GM12892 (cell line): ENCODE data around the gene CEP72.

Experiments used
- POLR2A ChIP-seq: IDR thresholded peaks from 2 replicates; pipeline ENCODE4 v1.6.1; 2011; ENCODE audit warnings: low read depth, low read length, control low read depth
- POLR2AphosphoS5 ChIP-seq: IDR thresholded peaks from 2 replicates; pipeline ENCODE4 v1.6.1; 2011; ENCODE audit warnings: low read depth, low read length, control low read depth

DNA sequence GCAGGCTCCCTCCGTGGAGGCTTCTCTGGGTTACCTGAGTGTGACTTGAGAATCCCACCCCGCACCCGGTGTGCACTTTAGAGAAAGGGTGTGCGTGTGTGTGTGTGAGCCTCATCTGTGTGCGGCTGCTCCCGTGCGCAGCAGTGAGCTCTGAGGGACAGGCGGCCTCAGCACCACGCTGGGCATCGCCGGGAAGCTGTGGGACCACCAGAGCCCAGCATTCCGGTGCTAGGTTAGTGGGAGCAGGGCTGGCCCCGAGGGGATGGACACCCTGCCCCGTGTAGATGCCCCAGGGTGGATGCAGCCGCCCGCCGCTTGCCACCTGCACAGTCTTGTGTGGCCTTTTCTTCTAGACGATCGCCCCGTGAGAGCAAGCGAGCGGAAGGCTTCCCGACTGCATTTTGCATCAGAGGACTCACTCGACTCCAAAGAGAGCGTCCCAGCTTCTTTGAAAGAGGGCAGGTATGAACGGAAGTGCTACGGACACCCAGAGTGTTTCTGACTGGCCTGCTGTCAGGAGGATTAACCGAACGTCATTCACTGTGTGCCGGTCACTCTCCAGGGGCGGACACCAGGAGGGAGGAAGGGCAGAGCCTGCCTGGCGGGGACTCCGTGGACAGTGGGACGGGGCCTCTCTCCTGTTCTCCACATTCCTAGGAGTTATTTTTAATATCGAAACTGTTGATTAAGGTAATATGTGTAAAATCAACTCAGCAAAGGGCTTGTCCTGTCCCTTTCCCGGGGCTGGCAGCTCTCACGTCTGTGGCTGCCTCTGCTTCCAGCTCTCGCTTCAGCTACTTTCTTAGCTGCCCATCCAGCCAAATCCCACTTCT, 12.2 kb downstream of the CEP72 start:
- no peak for TF ChIP-seq POLR2AphosphoS5
- TF ChIP-seq POLR2A, result no peak
